CD4-positive, alpha-beta T cell (primary cell): ENCODE data around the gene NT5C1B. TPM values are rescaled to one million over a fixed set of nuclear protein-coding genes. Genes with fewer than 3 reads are reported as not detected.

Experiments used
- ATAC-seq: fragments of 200-7000 bp; cut with Tn5 transposase; one replicate; pipeline ENCODE4 v1.10.0; 2022; ENCODE audit warnings: mild to moderate bottlenecking; ENCODE audit not compliant: poor library complexity
- CTCF ChIA-PET: fragments of 350-600 bp; sonication (Branson Sonifier 250); formaldehyde crosslinking; loops from one replicate; lab custom pipeline; 2021; ENCODE audit warnings: antibody characterized with exemption, inconsistent platforms; lab: Charles Lee
- POLR2A ChIA-PET: fragments of 350-600 bp; sonication (Branson Sonifier 250); formaldehyde crosslinking; loops from one replicate; lab custom pipeline; 2021; ENCODE audit warnings: antibody characterized with exemption, inconsistent platforms; lab: Charles Lee
- DNase-seq, 14 experiments: peaks; one replicate each; pipeline ENCODE4 v3.0.0-alpha.2; 2013 to 2020; ENCODE audit warnings: mixed read lengths in 2 of 14
- H3K27ac ChIP-seq, 2 donors: one replicate each; pipeline versions ENCODE4 v1.5.1 to v1.7.0; 2013; ENCODE audit warnings: low read length in 2 of 2, low read depth in 1 of 2, mild to moderate bottlenecking in 1 of 2
- H3K27me3 ChIP-seq, 2 experiments: 1 replicate in 1 of 2; 2 replicates in 1 of 2; pipeline versions ENCODE4 v1.6.1 to v1.7.0; 2013; ENCODE audit warnings: low read length in 2 of 2, control low read depth in 1 of 2, mild to moderate bottlenecking in 1 of 2, moderate library complexity in 1 of 2; ENCODE audit not compliant: insufficient read depth in 2 of 2, control insufficient read depth in 1 of 2
- H3K36me3 ChIP-seq: one replicate; pipeline ENCODE4 v1.6.1; 2013; ENCODE audit warnings: low read length, control low read depth; ENCODE audit not compliant: insufficient read depth
- H3K4me1 ChIP-seq: one replicate; pipeline ENCODE4 v1.6.1; 2013; ENCODE audit warnings: low read length, control low read depth; ENCODE audit not compliant: insufficient read depth
- H3K4me3 ChIP-seq: one replicate; pipeline ENCODE4 v1.5.1; 2013; ENCODE audit warnings: mild to moderate bottlenecking, low read length, moderate library complexity
- H3K9me3 ChIP-seq, 2 experiments: 1 replicate in 1 of 2; 2 replicates in 1 of 2; pipeline versions ENCODE4 v1.6.1 to v1.7.0; 2013; ENCODE audit warnings: low read length in 2 of 2, mild to moderate bottlenecking in 2 of 2, control low read depth in 1 of 2, moderate library complexity in 1 of 2; ENCODE audit not compliant: control insufficient read depth in 1 of 2, insufficient read depth in 1 of 2
- H3K27ac Mint-ChIP-seq: one replicate; pipeline ENCODE4 v1.8.0; 2020; ENCODE audit warnings: mixed read lengths
- H3K27me3 Mint-ChIP-seq: one replicate; pipeline ENCODE4 v1.8.0; 2021; ENCODE audit warnings: mixed read lengths
- H3K36me3 Mint-ChIP-seq: one replicate; pipeline ENCODE4 v1.8.0; 2021; ENCODE audit warnings: low read depth, mixed read lengths
- H3K4me1 Mint-ChIP-seq: one replicate; pipeline ENCODE4 v1.8.0; 2021; ENCODE audit warnings: low read depth, mixed read lengths
- H3K4me3 Mint-ChIP-seq: one replicate; pipeline ENCODE4 v1.8.0; 2020; ENCODE audit warnings: mild to moderate bottlenecking, mixed read lengths
- H3K9me3 Mint-ChIP-seq: one replicate; pipeline ENCODE4 v1.8.0; 2020; ENCODE audit warnings: mixed read lengths
- CTCF ChIP-seq: fragments of 200-600 bp; IDR thresholded peaks from one replicate; pipeline ENCODE4 v1.8.0; 2022; ENCODE audit warnings: antibody characterized with exemption, mild to moderate bottlenecking
- intact Hi-C, 2 experiments: fragments of 100-400 bp; cut with DNase I in 1 of 2; cut with micrococcal nuclease in 1 of 2; formaldehyde crosslinking; loops; one replicate each; pipeline versions ENCODE4 v1.15.1 to v1.9.0; 2023 to 2025; cut with DNase I, micrococcal nuclease
- total RNA-seq, 174 experiments: library from RNA in 2 of 174; stranded (reverse) in 2 of 174; gene quantifications; one replicate each; pipeline ENCODE4 v1.2.3 and lab custom pipeline; 2021 to 2026

NT5C1B gene
- total RNA-seq, 2 experiments from 2014 or later = not detected

- no peak for TF ChIP-seq CTCF
Observed at GRCh38 chr2:18597618-18598017, 8.2 kb upstream of the NT5C1B start.

DNA sequence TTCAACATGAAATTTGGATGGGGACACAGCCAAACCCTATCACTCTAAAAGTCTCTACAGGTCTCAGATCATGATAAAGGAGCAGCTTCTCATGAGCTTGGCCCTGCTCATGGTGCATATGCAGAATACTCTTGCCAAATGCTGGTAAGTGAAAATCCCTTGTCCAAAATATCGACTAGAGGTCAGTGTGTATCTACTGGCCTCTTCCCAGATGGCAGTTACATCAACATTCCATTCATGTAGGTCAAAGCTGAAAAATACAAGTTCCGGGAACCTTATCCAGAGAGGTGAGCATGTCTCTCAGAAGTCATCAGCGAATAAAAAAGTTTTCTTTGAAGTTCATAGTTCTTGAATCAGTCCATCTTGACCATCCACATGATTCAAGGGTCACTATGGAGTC lies 7.6 kb upstream of the NT5C1B start:
- H3K27me3 Mint-ChIP-seq = no peaks in the 10 kb centered on the region
- intact Hi-C loops = no loop called here
- no peak overlapping the region for H3K27ac Mint-ChIP-seq
- H3K4me1 Mint-ChIP-seq = no peaks in the 10 kb centered on the region
- TF ChIP-seq CTCF = no peak
- Histone ChIP-seq H3K4me3 (no peak overlapping the region), H3K4me1 (no peaks in the 10 kb centered on the region), H3K9me3 (peaks cover 0 to 6% of the 10 kb centered on the region in 2 experiments), H3K27ac (no peak overlapping the region), H3K36me3 (no peaks in the 10 kb centered on the region), H3K27me3 (no peaks in the 10 kb centered on the region)
- H3K4me3 Mint-ChIP-seq = no peak overlapping the region
- peaks cover 26% of the 10 kb centered on the region for H3K36me3 Mint-ChIP-seq
- ChIA-PET POLR2A (no interaction called here), CTCF (no interaction called here)
- H3K9me3 Mint-ChIP-seq = peaks cover 3% of the 10 kb centered on the region
- DNase-seq (no peak), ATAC-seq (no peak)

More at GRCh38 chr2:18597618-18598017, 8.2 kb upstream of the NT5C1B start:
- H3K27me3 Mint-ChIP-seq = no peaks in the 10 kb centered on the region
- DNase-seq = no peak
- no peak overlapping the region for H3K4me3 Mint-ChIP-seq
- Histone ChIP-seq H3K27ac (no peak overlapping the region), H3K4me3 (no peak overlapping the region), H3K4me1 (no peaks in the 10 kb centered on the region), H3K36me3 (no peaks in the 10 kb centered on the region), H3K27me3 (no peaks in the 10 kb centered on the region), H3K9me3 (peaks cover 0 to 6% of the 10 kb centered on the region in 2 experiments)
- no peaks in the 10 kb centered on the region for H3K4me1 Mint-ChIP-seq
- ChIA-PET POLR2A (no interaction called here), CTCF (no interaction called here)
- H3K36me3 Mint-ChIP-seq = peaks cover 20% of the 10 kb centered on the region
- ATAC-seq = no peak
- H3K9me3 Mint-ChIP-seq = peaks cover under 1% of the 10 kb centered on the region
- H3K27ac Mint-ChIP-seq = no peak overlapping the region
- intact Hi-C loops = no loop called here

DNA sequence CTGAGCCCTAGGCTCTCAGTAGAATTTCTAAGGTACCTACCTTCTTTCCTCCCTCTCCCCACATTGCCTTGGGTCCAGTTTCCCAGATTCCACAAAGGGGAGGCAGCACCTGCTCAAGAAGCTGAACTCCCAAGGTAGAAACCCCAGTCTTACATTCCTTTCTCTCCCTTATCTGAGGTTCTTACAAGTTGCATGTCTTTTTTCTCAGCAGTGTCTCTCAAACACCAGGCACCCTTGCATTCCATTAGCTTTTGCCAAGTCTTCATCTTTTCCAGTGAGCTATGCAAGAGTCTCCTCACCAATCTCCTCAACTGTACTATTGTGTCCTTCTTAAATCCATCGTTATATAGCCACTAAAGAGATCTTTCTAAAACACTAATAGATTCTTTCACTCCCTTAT lies 4.1 kb upstream of the NT5C1B start:
- intact Hi-C loops = no loop called here
- H3K27me3 Mint-ChIP-seq = no peaks in the 10 kb centered on the region
- H3K9me3 Mint-ChIP-seq = peaks cover 3% of the 10 kb centered on the region
- H3K4me3 Mint-ChIP-seq = no peak overlapping the region
- Histone ChIP-seq H3K4me1 (no peaks in the 10 kb centered on the region), H3K36me3 (no peaks in the 10 kb centered on the region), H3K27ac (no peak overlapping the region), H3K9me3 (peaks cover 0 to 6% of the 10 kb centered on the region in 2 experiments), H3K27me3 (no peaks in the 10 kb centered on the region), H3K4me3 (no peak overlapping the region)
- no peak overlapping the region for H3K27ac Mint-ChIP-seq
- POLR2A ChIA-PET = no interaction called here
- ATAC-seq (no peak), DNase-seq (no peak)
- CTCF ChIA-PET = interaction anchor here (1.1 kb wide), 1 partner anchor 93 kb away, joined by 3 read pairs; no protein-coding TSS in a partner anchor
- no peaks in the 10 kb centered on the region for H3K4me1 Mint-ChIP-seq
- TF ChIP-seq CTCF = no peak
- peaks cover 39% of the 10 kb centered on the region for H3K36me3 Mint-ChIP-seq
